ENCODE results near the gene KCNQ2.

DNA sequence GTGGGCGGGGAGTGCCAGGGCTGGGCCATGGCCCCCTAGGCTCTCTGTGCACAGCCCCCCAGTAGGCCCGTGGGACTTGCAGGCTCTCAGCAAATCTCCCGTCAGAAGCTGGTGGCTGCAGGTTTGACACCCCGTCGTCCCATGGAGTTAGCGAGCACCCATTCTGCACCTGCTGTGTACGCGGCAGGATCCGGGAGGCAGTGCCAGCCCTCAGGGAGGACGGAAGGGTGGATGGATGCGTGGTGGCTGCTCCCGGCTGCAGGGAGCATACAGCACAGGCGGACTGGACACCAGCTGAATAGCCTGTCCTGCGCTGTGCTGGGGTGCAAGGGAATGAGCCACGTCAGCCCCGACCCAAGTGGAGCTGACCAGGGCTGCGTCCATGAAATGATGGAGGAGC, 78.9 kb downstream of the KCNQ2 start:
- TF ChIP-seq CTCF (IDR thresholded peaks at IDR 0.05) (no peak), POLR2A (IDR thresholded peaks at IDR 0.05) (no peak)

All from adrenal gland (tissue), 5 donors.